Spleen (tissue), 11 donors: Measurements from ENCODE around the gene GPSM3. TPM values are rescaled to one million over a fixed set of nuclear protein-coding genes. Genes with fewer than 3 reads are reported as not detected.
"Not testable (repeated sequence)": the region's sequence is repeated elsewhere in the genome, so short reads cannot be mapped to it uniquely, and the experiment has no call there.

Experiments used
- DNase-seq: peaks from one replicate; pipeline ENCODE4 v3.0.0-alpha.2; 2020
- H3K27ac ChIP-seq, 8 donors: fragments of 200-600 bp; sonication (generic) in 7 of 8; 1 replicate in 4 of 8; 2 replicates in 4 of 8; pipeline versions ENCODE4 v1.5.0 to v1.8.0; 2016 to 2021; ENCODE audit warnings: inconsistent platforms in 4 of 8, mild to moderate bottlenecking in 4 of 8, moderate library complexity in 1 of 8
- H3K27me3 ChIP-seq, 7 donors: fragments of 200-600 bp; sonication (generic) in 6 of 7; replicated peaks in 1 of 7; 1 replicate in 4 of 7; 2 replicates in 3 of 7; pipeline versions ENCODE4 v1.5.0 to v1.8.0; 2016 to 2021; ENCODE audit warnings: inconsistent platforms in 3 of 7, mild to moderate bottlenecking in 1 of 7
- H3K36me3 ChIP-seq, 6 donors: fragments of 200-600 bp; sonication (generic) in 5 of 6; 1 replicate in 4 of 6; 2 replicates in 2 of 6; pipeline versions ENCODE4 v1.5.0 to v1.8.0; 2016 to 2021; ENCODE audit warnings: inconsistent platforms in 2 of 6
- H3K4me1 ChIP-seq, 6 donors: fragments of 200-600 bp; sonication (generic) in 5 of 6; 1 replicate in 3 of 6; 2 replicates in 3 of 6; pipeline versions ENCODE4 v1.5.0 to v1.8.0; 2016 to 2021; ENCODE audit warnings: inconsistent platforms in 3 of 6
- H3K4me3 ChIP-seq, 8 donors: fragments of 200-600 bp; sonication (generic) in 7 of 8; 1 replicate in 4 of 8; 2 replicates in 4 of 8; pipeline versions ENCODE4 v1.5.0 to v1.8.0; 2016 to 2021; ENCODE audit warnings: inconsistent platforms in 4 of 8, mild to moderate bottlenecking in 4 of 8, moderate library complexity in 2 of 8
- H3K9me3 ChIP-seq, 8 donors: fragments of 200-600 bp; sonication (generic) in 7 of 8; 1 replicate in 4 of 8; 2 replicates in 4 of 8; pipeline versions ENCODE4 v1.5.0 to v1.8.0; 2016 to 2021; ENCODE audit warnings: inconsistent platforms in 4 of 8
- CTCF ChIP-seq, 11 experiments: fragments of 200-600 bp in 7 of 11; fragments of 450-650 bp in 4 of 11; sonication (generic) in 4 of 11; IDR thresholded peaks in 8 of 11; conservative IDR thresholded peaks in 3 of 11; 1 replicate in 7 of 11; 2 replicates in 4 of 11; pipeline versions ENCODE4 v1.4.0 to v1.8.0; 2016 to 2021; ENCODE audit warnings: antibody characterized with exemption in 11 of 11, inconsistent platforms in 4 of 11, mild to moderate bottlenecking in 1 of 11
- POLR2A ChIP-seq, 3 donors: fragments of 450-650 bp; IDR thresholded peaks; one replicate each; pipeline ENCODE4 v1.5.1; 2017; ENCODE audit warnings: antibody characterized with exemption in 3 of 3, mild to moderate bottlenecking in 1 of 3
- POLR2AphosphoS5 ChIP-seq, 3 donors: sonication (generic); formaldehyde crosslinking; IDR thresholded peaks; one replicate each; pipeline ENCODE4 v1.5.1; 2017; ENCODE audit warnings: antibody characterized with exemption in 3 of 3
- WGBS, 5 donors: extraction: QIAGEN DNeasy Blood & Tissue Kit in 3 of 5; methylation state at CpG; one replicate each; pipeline versions ENCODE4 v1.1.5 to v1.1.7; 2013 to 2018; 5-methylcytosine and 5-hydroxymethylcytosine counted together
- intact Hi-C: fragments of 100-400 bp; cut with DNase I; formaldehyde crosslinking; loops from one replicate; pipeline ENCODE4 v1.15.0; 2023; ENCODE audit warnings: low total_unique reads
- microRNA-seq, 3 donors: library from miRNA; unstranded; fragments of <30 nt; microRNA quantifications; one replicate each; pipeline versions ENCODE4 to v1.1.0, GENCODE V29; 2019 to 2020
- polyA plus RNA-seq, 3 donors: library from polyadenylated mRNA; stranded (reverse); fragments of 200-250 nt; gene quantifications; one replicate each; pipeline ENCODE4 v1.2.1, GENCODE V29; 2013
- small RNA-seq, 4 donors: library from RNA; depleted of rRNA; stranded (forward); fragments of <200 nt; gene quantifications; one replicate each; pipeline ENCODE3, GENCODE V24; 2016
- total RNA-seq, 7 donors: library from RNA; depleted of rRNA in 3 of 7; stranded (reverse); fragments of >200 nt in 3 of 7; fragmentation: NEBNext Ultra II Directional in 4 of 7; extraction: Animal tissue kit (Norgen Biotek cat#: 25700) in 4 of 7; gene quantifications; one replicate each; pipeline versions ENCODE4 v1.1.0 to v1.2.1, GENCODE V29; 2016 to 2021
- donor health status: healthy with polysubstance abuse.
- donor health status: DM: no; HTN: no; CAD: no; lungs with moderate emphysema.
- donor health status: DM: no; HTN: no; CAD: no.
- donor health status: Bipolar disorder and iron deficiency.
- donor health status: healthy.
- donor health status: DM: no; HTN: no; CAD: no.
- donor health status: DM: yes; HTN: yes; CAD: no.

GPSM3 gene
- total and polyA plus RNA-seq, 10 donors, result 140 to 263 (median 195) TPM

DNA sequence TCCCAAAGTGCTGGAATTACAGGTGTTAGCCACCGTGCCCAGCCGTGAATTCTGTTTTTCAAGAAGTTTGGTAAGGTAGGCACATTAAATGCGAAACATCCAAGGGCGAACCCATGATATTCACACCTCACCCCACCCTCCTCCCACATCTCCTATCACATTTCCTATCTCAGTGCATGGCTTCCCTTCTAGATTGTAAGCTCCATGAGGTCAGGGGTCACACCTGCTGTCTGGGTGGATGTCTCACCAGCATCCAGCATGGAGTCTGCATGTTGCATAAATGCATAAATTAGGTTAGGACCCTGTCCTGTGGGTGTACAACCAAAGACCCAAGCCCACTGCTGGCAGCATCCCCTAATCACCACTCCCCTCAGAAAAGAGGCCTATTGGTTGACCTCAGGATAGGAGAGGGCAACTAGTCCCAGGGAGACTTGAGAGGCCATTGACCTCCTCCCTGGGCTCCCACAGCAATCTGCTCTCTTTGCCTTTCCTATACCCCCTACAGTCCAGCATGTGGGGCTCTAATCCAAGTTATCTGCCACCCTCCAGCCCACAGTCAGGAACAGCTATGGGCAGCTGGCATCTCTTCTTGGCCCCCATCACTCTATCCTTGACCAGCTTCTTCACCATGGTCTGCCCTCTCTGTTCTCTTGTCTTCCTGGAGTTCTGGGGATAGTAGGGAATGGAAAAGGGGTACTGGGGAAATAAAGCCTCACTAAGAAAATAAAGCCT lies 44.9 kb downstream of the GPSM3 start:
- DNase-seq, result peak; percentile 37
- WGBS, 5 donors, result 81 to 94% (median 88%) methylated on average over 4 of the region's 4 CpGs
- Histone ChIP-seq H3K4me3 (no peak overlapping the region), H3K36me3 (no peaks in the 10 kb centered on the region), H3K4me1 (peaks cover 0 to 46% (median 21%) of the 10 kb centered on the region in 6 donors), H3K27me3 (peaks cover 0 to 62% (median 39%) of the 10 kb centered on the region in 7 donors), H3K9me3 (no peaks in the 10 kb centered on the region), H3K27ac (no peak overlapping the region)
- no peak for TF ChIP-seq POLR2AphosphoS5 (IDR thresholded peaks at IDR 0.05)
- TF ChIP-seq CTCF (IDR thresholded peaks at IDR 0.05 in 8 of 11, conservative IDR thresholded peaks at IDR 0.05 in 3 of 11), result peak in 1 of 11 experiments; percentile 11
- intact Hi-C loops, result no loop called here

DNA sequence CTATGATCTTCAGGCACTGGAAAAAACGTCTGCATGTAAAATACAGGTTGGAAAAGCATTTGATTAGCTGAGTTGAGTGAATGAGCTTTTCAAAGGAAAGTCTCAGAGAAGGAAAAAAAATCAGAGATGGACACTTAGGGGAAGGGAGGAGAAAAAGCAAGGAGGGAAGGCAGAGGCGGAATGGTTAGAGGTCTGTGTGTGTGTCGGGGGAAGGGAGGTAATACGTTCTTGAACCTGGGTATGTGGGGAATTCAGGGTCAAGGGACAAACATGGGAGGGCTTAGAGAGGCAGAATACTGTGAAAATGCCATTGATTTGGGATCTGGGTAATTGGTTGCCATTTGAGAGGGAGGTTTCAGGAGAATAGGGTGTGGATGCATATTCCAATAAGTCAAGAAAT lies 45.8 kb downstream of the GPSM3 start:
- DNase-seq, result no peak
- 55 to 59% (median 57%) methylated on average over 4 of the region's 4 CpGs for WGBS, 5 donors

DNA sequence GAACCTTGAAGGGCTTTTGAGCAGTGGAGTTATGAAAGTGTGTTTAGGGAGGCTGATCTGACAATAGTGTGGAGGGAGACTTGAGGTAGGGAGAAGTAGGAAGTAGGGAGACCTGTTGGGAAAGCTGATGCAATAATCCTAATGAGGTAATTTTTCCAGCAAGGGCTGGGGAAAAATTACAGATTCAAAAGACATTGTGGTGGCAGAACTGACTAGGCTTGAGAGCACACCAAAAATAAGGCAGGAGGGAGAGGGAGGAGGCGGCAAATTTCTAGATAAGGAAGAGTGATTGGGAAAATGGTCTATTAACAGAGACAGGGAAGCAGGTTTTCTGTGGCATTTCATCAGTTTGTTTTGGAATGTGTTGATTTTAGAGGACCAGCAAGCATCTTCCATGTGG lies 46.2 kb downstream of the GPSM3 start:
- Histone ChIP-seq H3K36me3 (no peaks in the 10 kb centered on the region), H3K27ac (no peak overlapping the region), H3K4me1 (peaks cover 0 to 35% (median 16%) of the 10 kb centered on the region in 6 donors), H3K27me3 (peaks cover 0 to 49% (median 36%) of the 10 kb centered on the region in 7 donors), H3K4me3 (no peak overlapping the region), H3K9me3 (no peaks in the 10 kb centered on the region)
- 81 to 92% (median 89%) methylated on average over 1 of the region's 1 CpG for WGBS, 5 donors
- intact Hi-C loops, result no loop called here
- TF ChIP-seq POLR2AphosphoS5 (IDR thresholded peaks at IDR 0.05) (no peak), CTCF (IDR thresholded peaks at IDR 0.05 in 8 of 11, conservative IDR thresholded peaks at IDR 0.05 in 3 of 11) (no peak), POLR2A (IDR thresholded peaks at IDR 0.05) (no peak)
- DNase-seq, result no peak

More for the DNA sequence above, 45.8 kb downstream of the GPSM3 start:
- TF ChIP-seq POLR2AphosphoS5 (IDR thresholded peaks at IDR 0.05), result no peak
- TF ChIP-seq POLR2A (IDR thresholded peaks at IDR 0.05), result no peak
- no peak for TF ChIP-seq CTCF (IDR thresholded peaks at IDR 0.05 in 8 of 11, conservative IDR thresholded peaks at IDR 0.05 in 3 of 11)
- no peaks in the 10 kb centered on the region for H3K9me3 ChIP-seq
- H3K27me3 ChIP-seq, result peaks cover 0 to 53% (median 39%) of the 10 kb centered on the region in 7 donors
- H3K27ac ChIP-seq, result no peak overlapping the region
- peaks cover 0 to 39% (median 16%) of the 10 kb centered on the region in 6 donors for H3K4me1 ChIP-seq
- intact Hi-C loops, result no loop called here
- no peak overlapping the region for H3K4me3 ChIP-seq
- no peaks in the 10 kb centered on the region for H3K36me3 ChIP-seq

GRCh38 chr6:32144238-32144637 lies 48.2 kb downstream of the GPSM3 start:
- H3K9me3 ChIP-seq, DNase-seq, H3K4me3 ChIP-seq, intact Hi-C loops, H3K36me3 ChIP-seq, H3K27ac ChIP-seq: not testable (repeated sequence)
- WGBS, 5 donors, result 79 to 92% (median 87%) methylated on average over 7 of the region's 7 CpGs
- Histone ChIP-seq H3K4me1 (peaks cover 0 to 14% (median 7%) of the 10 kb centered on the region in 6 donors), H3K27me3 (peaks cover 0 to 28% (median 16%) of the 10 kb centered on the region in 7 donors)

Small RNAs within 50 kb of the gene (microRNA-seq; reads per million reads assigned to microRNA genes)
- gene MIR6721, result 1.4 to 2.5 (median 1.8) reads per million in 3 donors
- 0 to 0.36 (median 0.35) reads per million in 3 donors for gene MIR6833

Small RNAs within 50 kb of the gene (small RNA-seq; reads per million reads assigned to genes)
- gene AL662884.1, result 0 reads per million in 4 donors
- gene MIR6833, result 0 reads per million in 4 donors

Other genes with a start within 250 kb of the GPSM3 start
- gene CFB, start 246.5 kb downstream of the GPSM3 start, total RNA-seq, result 10 to 100 TPM in 6 of 7 donors, 1 to 10 TPM in 1; 5.4 to 35.8 (median 20.1) TPM
- gene CFB, start 246.5 kb downstream of the GPSM3 start, polyA plus RNA-seq, result 10 to 100 TPM; 24.1 to 31.2 (median 24.3) TPM
- 10 to 100 TPM; 37.4 to 50.7 (median 44.8) TPM for gene NELFE, start 233.7 kb downstream of the GPSM3 start, total RNA-seq
- gene NELFE, start 233.7 kb downstream of the GPSM3 start, polyA plus RNA-seq, result 10 to 100 TPM; 35.0 to 47.1 (median 45.3) TPM
- 100 to 1,000 TPM in 1 of 7 donors, 10 to 100 TPM in 6; 52.1 to 102 (median 75.7) TPM for gene SKIC2, start 233.5 kb downstream of the GPSM3 start, total RNA-seq
- gene SKIC2, start 233.5 kb downstream of the GPSM3 start, polyA plus RNA-seq, result 100 to 1,000 TPM in 2 of 3 donors, 10 to 100 TPM in 1; 61.8 to 107 (median 102) TPM
- gene DXO, start 220.5 kb downstream of the GPSM3 start, total RNA-seq, result 10 to 100 TPM; 21.0 to 34.3 (median 26.2) TPM
- gene DXO, start 220.5 kb downstream of the GPSM3 start, polyA plus RNA-seq, result 10 to 100 TPM; 19.1 to 28.1 (median 26.3) TPM
- gene C4A, start 210.6 kb downstream of the GPSM3 start, total RNA-seq, result 100 to 1,000 TPM; 101 to 332 (median 166) TPM
- 10 to 100 TPM; 50.1 to 58.3 (median 53.5) TPM for gene C4A, start 210.6 kb downstream of the GPSM3 start, polyA plus RNA-seq
- 100 to 1,000 TPM in 5 of 7 donors, 10 to 100 TPM in 2; 88.6 to 308 (median 165) TPM for gene C4B, start 177.8 kb downstream of the GPSM3 start, total RNA-seq
- 10 to 100 TPM; 57.8 to 66.9 (median 63.1) TPM for gene C4B, start 177.8 kb downstream of the GPSM3 start, polyA plus RNA-seq
- 10 to 100 TPM in 2 of 7 donors, 1 to 10 TPM in 5; 4.9 to 14.3 (median 7.1) TPM for gene CYP21A2, start 154.2 kb downstream of the GPSM3 start, total RNA-seq
- gene CYP21A2, start 154.2 kb downstream of the GPSM3 start, polyA plus RNA-seq, result 1 to 10 TPM in 2 of 3 donors, under 1 TPM in 1; 0.97 to 2.4 (median 2.2) TPM
- gene TNXB, start 83.3 kb downstream of the GPSM3 start, total RNA-seq, result 100 to 1,000 TPM in 2 of 7 donors, 10 to 100 TPM in 5; 37.6 to 117 (median 72.7) TPM
- gene TNXB, start 83.3 kb downstream of the GPSM3 start, polyA plus RNA-seq, result 10 to 100 TPM; 13.7 to 39.3 (median 32.5) TPM
- 100 to 1,000 TPM in 4 of 7 donors, 10 to 100 TPM in 3; 79.1 to 126 (median 101) TPM for gene ATF6B, start 64.4 kb downstream of the GPSM3 start, total RNA-seq
- 10 to 100 TPM; 45.3 to 72.7 (median 46.2) TPM for gene ATF6B, start 64.4 kb downstream of the GPSM3 start, polyA plus RNA-seq
- 1 to 10 TPM; 2.9 to 5.8 (median 4.3) TPM for gene FKBPL, start 62.4 kb downstream of the GPSM3 start, total RNA-seq
- gene FKBPL, start 62.4 kb downstream of the GPSM3 start, polyA plus RNA-seq, result 1 to 10 TPM; 4.7 to 6.1 (median 6.0) TPM
- gene PRRT1, start 40.7 kb downstream of the GPSM3 start, total RNA-seq, result 1 to 10 TPM in 2 of 7 donors, under 1 TPM in 5; 0.28 to 1.7 (median 0.85) TPM
- gene PRRT1, start 40.7 kb downstream of the GPSM3 start, polyA plus RNA-seq, result 1 to 10 TPM; 1.1 to 2.3 (median 1.9) TPM
- gene PPT2, start 38.5 kb downstream of the GPSM3 start, total RNA-seq, result 10 to 100 TPM; 12.7 to 26.7 (median 19.2) TPM
- gene PPT2, start 38.5 kb downstream of the GPSM3 start, polyA plus RNA-seq, result 1 to 10 TPM; 2.3 to 7.6 (median 3.7) TPM
- gene EGFL8, start 28.0 kb downstream of the GPSM3 start, total RNA-seq, result 10 to 100 TPM in 3 of 7 donors, 1 to 10 TPM in 4; 4.4 to 17.4 (median 9.9) TPM
- 10 to 100 TPM in 2 of 3 donors, 1 to 10 TPM in 1; 6.8 to 32.8 (median 30.5) TPM for gene EGFL8, start 28.0 kb downstream of the GPSM3 start, polyA plus RNA-seq
- gene AGPAT1, start 16.6 kb downstream of the GPSM3 start, total RNA-seq, result 10 to 100 TPM; 27.9 to 39.7 (median 35.6) TPM
- gene AGPAT1, start 16.6 kb downstream of the GPSM3 start, polyA plus RNA-seq, result 10 to 100 TPM; 13.6 to 23.3 (median 18.4) TPM
- gene RNF5, start 14.2 kb downstream of the GPSM3 start, total RNA-seq, result 10 to 100 TPM; 36.0 to 70.3 (median 46.0) TPM
- 10 to 100 TPM; 52.2 to 77.8 (median 69.9) TPM for gene RNF5, start 14.2 kb downstream of the GPSM3 start, polyA plus RNA-seq
- 10 to 100 TPM in 6 of 7 donors, 1 to 10 TPM in 1; 7.4 to 32.9 (median 21.3) TPM for gene AGER, start 8.4 kb downstream of the GPSM3 start, total RNA-seq
- gene AGER, start 8.4 kb downstream of the GPSM3 start, polyA plus RNA-seq, result 10 to 100 TPM; 24.1 to 50.9 (median 38.0) TPM
- gene PBX2, start 2.4 kb downstream of the GPSM3 start, total RNA-seq, result 100 to 1,000 TPM in 4 of 7 donors, 10 to 100 TPM in 3; 77.6 to 160 (median 130) TPM
- gene PBX2, start 2.4 kb downstream of the GPSM3 start, polyA plus RNA-seq, result 10 to 100 TPM; 29.6 to 85.2 (median 41.2) TPM
- 10 to 100 TPM; 13.5 to 23.6 (median 18.1) TPM for gene NOTCH4, start 31.4 kb upstream of the GPSM3 start, total RNA-seq
- gene NOTCH4, start 31.4 kb upstream of the GPSM3 start, polyA plus RNA-seq, result 10 to 100 TPM; 20.3 to 38.0 (median 26.4) TPM
- not detected for gene TSBP1, start 179.3 kb upstream of the GPSM3 start, total RNA-seq
- not detected for gene TSBP1, start 179.3 kb upstream of the GPSM3 start, polyA plus RNA-seq
- gene BTNL2, start 214.5 kb upstream of the GPSM3 start, total RNA-seq, result not detected
- not detected for gene BTNL2, start 214.5 kb upstream of the GPSM3 start, polyA plus RNA-seq
- gene HLA-DRA, start 247.2 kb upstream of the GPSM3 start, total RNA-seq, result 1,000 to 10,000 TPM; 1,127 to 2,096 (median 1,509) TPM
- 1,000 to 10,000 TPM; 1,837 to 2,800 (median 2,098) TPM for gene HLA-DRA, start 247.2 kb upstream of the GPSM3 start, polyA plus RNA-seq